ENCODE measurements around the gene RPP40.

The RPP40 gene

DNA sequence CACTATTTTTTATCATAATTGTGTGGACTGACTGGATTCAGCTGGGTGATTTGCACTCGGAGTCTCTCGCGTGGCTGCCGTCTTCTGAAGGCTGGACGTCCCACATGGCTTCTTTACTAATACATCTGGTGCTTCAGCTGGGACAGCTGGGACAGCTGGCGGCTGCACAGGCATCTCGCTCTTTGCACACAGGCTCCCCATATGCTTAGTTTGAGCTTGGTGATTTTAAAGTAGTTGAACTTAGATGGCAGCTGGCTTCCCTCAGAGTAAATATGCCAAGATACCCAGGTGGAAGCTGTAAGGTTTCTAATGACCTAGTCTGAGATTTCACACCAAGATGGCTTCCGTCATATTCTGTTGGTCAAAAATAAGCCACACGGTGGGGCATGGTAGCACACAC, 42.6 kb upstream of the RPP40 start:
- TF ChIP-seq POLR2AphosphoS5 (IDR thresholded peaks at IDR 0.05; ENCODE audit: low read depth, low read length) = no peak
- no peak for TF ChIP-seq TAF1 (IDR thresholded peaks at IDR 0.05; ENCODE audit: borderline replicate concordance, insufficient read depth, low read length)

GRCh38 chr6:5045416-5045815, 41.6 kb upstream of the RPP40 start:
- TF ChIP-seq FOXP2 (optimal IDR thresholded peaks at IDR 0.05; ENCODE audit: borderline replicate concordance, extremely low read depth, extremely low read length, insufficient read depth) = no peak
- TF ChIP-seq TAF1 (IDR thresholded peaks at IDR 0.05; ENCODE audit: borderline replicate concordance, insufficient read depth, low read length) = no peak
- no peak for TF ChIP-seq POLR2AphosphoS5 (IDR thresholded peaks at IDR 0.05; ENCODE audit: low read depth, low read length)
- TF ChIP-seq REST (IDR thresholded peaks at IDR 0.05; ENCODE audit: insufficient read depth in 1 of 2, low read depth in 2 of 2, low read length in 2 of 2) = no peak
- TF ChIP-seq SIN3A (IDR thresholded peaks at IDR 0.05; ENCODE audit: borderline replicate concordance, insufficient read depth, low read length) = no peak

GRCh38 chr6:5044866-5045265, 41.0 kb upstream of the RPP40 start:
- TF ChIP-seq SIN3A (IDR thresholded peaks at IDR 0.05; ENCODE audit: borderline replicate concordance, insufficient read depth, low read length) = no peak
- no peak for TF ChIP-seq REST (IDR thresholded peaks at IDR 0.05; ENCODE audit: insufficient read depth in 1 of 2, low read depth in 2 of 2, low read length in 2 of 2)
- TF ChIP-seq FOXP2 (optimal IDR thresholded peaks at IDR 0.05; ENCODE audit: borderline replicate concordance, extremely low read depth, extremely low read length, insufficient read depth) = no peak
- no peak for TF ChIP-seq TAF1 (IDR thresholded peaks at IDR 0.05; ENCODE audit: borderline replicate concordance, insufficient read depth, low read length)
- TF ChIP-seq POLR2AphosphoS5 (IDR thresholded peaks at IDR 0.05; ENCODE audit: low read depth, low read length) = no peak

DNA sequence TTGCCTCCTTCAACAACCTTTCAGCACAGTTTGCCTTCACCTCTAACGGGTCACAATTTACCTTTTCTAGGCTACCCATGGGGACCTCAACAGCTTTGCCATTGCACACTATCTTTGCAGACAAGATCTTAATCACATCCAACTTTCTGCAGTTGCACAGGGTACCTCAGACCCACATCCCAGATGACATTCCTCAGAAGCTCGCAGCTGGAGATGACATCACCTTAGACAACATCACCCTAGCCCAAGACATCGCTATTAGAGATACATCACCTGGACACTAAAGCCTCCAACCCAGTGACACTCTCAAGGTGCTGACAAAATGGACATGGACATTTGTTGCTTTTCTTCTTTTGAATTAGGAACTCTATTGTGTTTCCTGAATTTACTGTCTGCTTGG, 38.6 kb upstream of the RPP40 start:
- no peak for TF ChIP-seq FOXP2 (optimal IDR thresholded peaks at IDR 0.05; ENCODE audit: borderline replicate concordance, extremely low read depth, extremely low read length, insufficient read depth)
- TF ChIP-seq TAF1 (IDR thresholded peaks at IDR 0.05; ENCODE audit: borderline replicate concordance, insufficient read depth, low read length) = no peak
- no peak for TF ChIP-seq SIN3A (IDR thresholded peaks at IDR 0.05; ENCODE audit: borderline replicate concordance, insufficient read depth, low read length)
- no peak for TF ChIP-seq POLR2AphosphoS5 (IDR thresholded peaks at IDR 0.05; ENCODE audit: low read depth, low read length)
- no peak for TF ChIP-seq REST (IDR thresholded peaks at IDR 0.05; ENCODE audit: insufficient read depth in 1 of 2, low read depth in 2 of 2, low read length in 2 of 2)

- TF ChIP-seq POLR2AphosphoS5 (IDR thresholded peaks at IDR 0.05; ENCODE audit: low read depth, low read length) = no peak
- no peak for TF ChIP-seq TAF1 (IDR thresholded peaks at IDR 0.05; ENCODE audit: borderline replicate concordance, insufficient read depth, low read length)
- no peak for TF ChIP-seq FOXP2 (optimal IDR thresholded peaks at IDR 0.05; ENCODE audit: borderline replicate concordance, extremely low read depth, extremely low read length, insufficient read depth)
- TF ChIP-seq REST (IDR thresholded peaks at IDR 0.05; ENCODE audit: insufficient read depth in 1 of 2, low read depth in 2 of 2, low read length in 2 of 2) = no peak
- no peak for TF ChIP-seq SIN3A (IDR thresholded peaks at IDR 0.05; ENCODE audit: borderline replicate concordance, insufficient read depth, low read length)
These were observed 38.1 kb upstream of the RPP40 start for GRCh38 chr6:5041955-5042354.

Data from PFSK-1 (cell line).